Heart left ventricle (tissue), 16 donors: ENCODE results near the gene NKAIN2. TPM values are rescaled to one million over a fixed set of nuclear protein-coding genes. Genes with fewer than 3 reads are reported as not detected.

ENCODE experiments used
- ATAC-seq, 4 donors: fragments of 200-7000 bp; cut with Tn5 transposase; one replicate each; pipeline ENCODE4 v1.9.1; 2020 to 2022; ENCODE audit warnings: moderate library complexity in 4 of 4, mild to moderate bottlenecking in 3 of 4, moderate number of reproducible peaks in 1 of 4
- DNase-seq, 5 donors: peaks; one replicate each; pipeline ENCODE4 v3.0.0-alpha.2; 2020
- H3K27ac ChIP-seq, 12 donors: fragments of 200-600 bp; sonication (generic) in 4 of 12; one replicate each; pipeline versions ENCODE4 v1.5.0 to v1.8.0; 2016 to 2022; ENCODE audit warnings: mild to moderate bottlenecking in 2 of 12
- H3K27me3 ChIP-seq, 9 donors: fragments of 200-600 bp; sonication (generic) in 2 of 9; one replicate each; pipeline versions ENCODE4 v1.5.1 to v1.8.0; 2016 to 2022; ENCODE audit warnings: mild to moderate bottlenecking in 3 of 9
- H3K36me3 ChIP-seq, 9 donors: fragments of 200-600 bp; sonication (generic) in 2 of 9; one replicate each; pipeline versions ENCODE4 v1.5.0 to v1.8.0; 2018 to 2022; ENCODE audit warnings: mild to moderate bottlenecking in 2 of 9
- H3K4me1 ChIP-seq, 12 donors: fragments of 200-600 bp; sonication (generic) in 4 of 12; one replicate each; pipeline versions ENCODE4 v1.5.0 to v1.8.0; 2016 to 2022; ENCODE audit warnings: mild to moderate bottlenecking in 3 of 12
- H3K4me3 ChIP-seq, 12 donors: fragments of 200-600 bp; sonication (generic) in 4 of 12; one replicate each; pipeline versions ENCODE4 v1.5.0 to v1.8.0; 2017 to 2022; ENCODE audit warnings: mild to moderate bottlenecking in 9 of 12, moderate library complexity in 4 of 12
- H3K9me3 ChIP-seq, 12 donors: fragments of 200-600 bp; sonication (generic) in 4 of 12; one replicate each; pipeline versions ENCODE4 v1.5.0 to v1.8.0; 2016 to 2022; ENCODE audit warnings: mild to moderate bottlenecking in 1 of 12
- CTCF ChIP-seq, 12 donors: fragments of 200-600 bp; sonication (generic) in 4 of 12; IDR thresholded peaks; one replicate each; pipeline versions ENCODE4 v1.5.0 to v1.8.0; 2018 to 2022; ENCODE audit warnings: antibody characterized with exemption in 12 of 12, mild to moderate bottlenecking in 5 of 12
- POLR2A ChIP-seq, 2 donors: fragments of 450-650 bp; IDR thresholded peaks; one replicate each; pipeline ENCODE4 v1.6.1; 2017; ENCODE audit warnings: antibody characterized with exemption in 2 of 2, mild to moderate bottlenecking in 2 of 2, moderate library complexity in 2 of 2
- WGBS, 4 donors: extraction: QIAGEN DNeasy Blood & Tissue Kit in 2 of 4; methylation state at CpG; one replicate each; pipeline versions ENCODE4 v1.1.5 to v1.1.7; 2013 to 2018; 5-methylcytosine and 5-hydroxymethylcytosine counted together
- intact Hi-C, 10 donors: fragments of 100-400 bp; cut with DNase I; formaldehyde crosslinking; loops; one replicate each; pipeline versions ENCODE4 v1.11.1 to v1.14.2; 2022
- polyA plus RNA-seq, 2 donors: library from polyadenylated mRNA; stranded (reverse); fragments of 200-250 nt; gene quantifications; one replicate each; pipeline ENCODE4 v1.2.3, GENCODE V29; 2013
- total RNA-seq, 9 donors: library from RNA; depleted of rRNA in 2 of 9; stranded (reverse); fragments of >200 nt in 2 of 9; fragmentation: NEBNext Ultra II Directional in 3 of 9; extraction: Animal tissue kit (Norgen Biotek cat#: 25700) in 3 of 9; gene quantifications; one replicate each; pipeline versions ENCODE4 v1.1.0 to v1.2.4, GENCODE V29; 2016 to 2023
- donor health status: ischemic (EF 13 %, LVEDD 7.1; RV severe dilation, severe dysfunction).
- donor health status: healthy with polysubstance abuse.
- donor health status: DM: no; HTN: yes; CAD: no.
- donor health status: DM: no; HTN: no; CAD: no.
- donor health status: ischemic (EF 25% LVEDD 6.9; RV normal size, moderate dysfunction).
- donor health status: ischemic (EF 25% LVEDD 5.7; RV mildly dilated, moderate dysfunction).
- donor health status: healthy.
- donor health status: DM: yes; HTN: yes; CAD: no.
- donor health status: ischemic (EF 35%, LVEDD 5.7; RV mildly dilated, moderate dysfunction).
- donor health status: nonischemic (EF 11% LVEDD 7.7; RV severe dilation, severe dysfunction).
- donor health status: DM: yes; HTN: yes; CAD: no.
- donor health status: PGD.
- donor health status: ischemic (EF 29% LVEDD 5.4; RV normal size, mild dysfunction).
- donor health status: nonischemic (EF 23%, LVEDD 6.1; RV moderate dilation, normal function).

Gene NKAIN2
- total and polyA plus RNA-seq, 11 donors, result 0.19 to 0.83 (median 0.33) TPM; not detected in 2

DNA sequence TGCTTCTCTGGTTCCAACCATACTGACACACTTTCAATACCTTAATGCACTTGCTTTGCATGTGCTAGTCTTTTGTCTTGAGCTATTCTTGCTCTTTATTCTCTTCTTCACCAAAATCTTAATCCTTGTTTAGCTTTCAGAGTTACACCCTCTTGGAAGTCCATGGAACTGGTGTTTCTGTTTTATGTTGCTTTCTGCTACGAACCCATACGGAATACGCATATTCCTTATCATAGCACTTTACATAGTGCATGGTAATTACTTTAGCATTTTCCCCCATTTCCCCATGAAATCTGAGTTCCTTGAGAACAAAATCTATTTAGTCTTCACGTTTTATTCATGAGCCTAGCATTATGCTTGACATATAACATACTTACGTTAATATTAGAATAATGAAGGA is 270.9 kb downstream of the NKAIN2 start:
- intact Hi-C loops, result no loop called here
- Histone ChIP-seq H3K27me3 (no peaks in the 10 kb centered on the region), H3K27ac (no peak overlapping the region), H3K9me3 (peaks cover 0 to 6% (median 0%) of the 10 kb centered on the region in 12 donors), H3K4me3 (no peak overlapping the region), H3K4me1 (no peaks in the 10 kb centered on the region), H3K36me3 (no peaks in the 10 kb centered on the region)
- TF ChIP-seq POLR2A (IDR thresholded peaks at IDR 0.05), result no peak
- TF ChIP-seq CTCF (IDR thresholded peaks at IDR 0.05), result no peak
- WGBS, 4 donors, result 82 to 93% (median 91%) methylated on average over 5 of the region's 5 CpGs
- ATAC-seq (no peak), DNase-seq (no peak)

GRCh38 chr6:124076336-124077048 is 272.8 kb downstream of the NKAIN2 start:
- Histone ChIP-seq H3K9me3 (peaks cover 0 to 6% (median 0%) of the 10 kb centered on the region in 12 donors), H3K27me3 (no peaks in the 10 kb centered on the region), H3K4me3 (no peak overlapping the region), H3K4me1 (no peaks in the 10 kb centered on the region), H3K36me3 (no peaks in the 10 kb centered on the region), H3K27ac (no peak overlapping the region)
- TF ChIP-seq POLR2A (IDR thresholded peaks at IDR 0.05) (no peak), CTCF (IDR thresholded peaks at IDR 0.05) (no peak)
- WGBS, 4 donors, result 39 to 49% (median 44%) methylated on average over 5 of the region's 5 CpGs
- DNase-seq (no peak), ATAC-seq (no peak)
- intact Hi-C loops, result no loop called here

DNA sequence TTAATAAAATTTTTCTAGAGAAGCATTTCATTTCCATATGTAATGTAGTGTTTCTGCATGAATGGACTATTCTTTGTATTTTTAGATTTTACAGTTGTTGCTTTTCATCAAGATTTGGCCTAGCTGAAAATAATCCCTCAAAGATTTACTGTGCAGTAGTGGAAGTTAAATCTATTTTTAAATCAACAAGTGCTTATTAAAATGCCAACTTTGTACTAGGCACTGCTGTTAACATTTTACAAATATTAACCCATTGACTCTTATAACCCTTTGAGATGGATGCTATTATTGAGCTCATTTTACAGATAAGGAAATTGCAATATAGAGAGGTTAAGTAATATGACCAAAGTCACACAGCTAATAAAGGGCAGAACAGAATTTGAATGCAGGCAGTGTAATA is 274.5 kb downstream of the NKAIN2 start:
- intact Hi-C loops, result no loop called here

DNA sequence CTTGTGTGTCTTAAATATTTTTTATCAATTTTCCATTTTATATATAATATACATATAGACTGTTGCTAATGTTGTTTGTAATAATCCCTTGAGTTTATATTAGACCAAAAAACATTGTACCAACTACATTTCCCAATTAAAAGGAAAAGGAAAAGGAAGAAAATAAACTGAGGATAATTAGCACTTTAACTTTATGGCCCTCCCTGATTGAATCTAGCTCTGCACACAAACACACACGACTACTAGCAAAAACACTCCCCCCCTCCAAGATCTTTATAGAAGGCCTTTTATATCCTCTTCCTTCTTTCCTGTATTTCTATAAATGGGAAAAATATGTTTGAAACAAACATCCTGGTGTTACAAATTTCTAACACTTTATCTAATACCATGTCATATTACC is 276.8 kb downstream of the NKAIN2 start:
- no peak for ATAC-seq
- H3K27me3 ChIP-seq, result no peaks in the 10 kb centered on the region
- no peak for DNase-seq

More for the DNA sequence above, 274.5 kb downstream of the NKAIN2 start:
- Histone ChIP-seq H3K27me3 (no peaks in the 10 kb centered on the region), H3K4me3 (no peak overlapping the region), H3K36me3 (no peaks in the 10 kb centered on the region), H3K9me3 (no peaks in the 10 kb centered on the region), H3K4me1 (no peaks in the 10 kb centered on the region), H3K27ac (no peak overlapping the region)
- ATAC-seq, result no peak
- no peak for DNase-seq
- TF ChIP-seq CTCF (IDR thresholded peaks at IDR 0.05) (no peak), POLR2A (IDR thresholded peaks at IDR 0.05) (no peak)

More for the DNA sequence above, 276.8 kb downstream of the NKAIN2 start:
- H3K4me1 ChIP-seq, result no peaks in the 10 kb centered on the region
- H3K4me3 ChIP-seq, result no peak overlapping the region
- TF ChIP-seq POLR2A (IDR thresholded peaks at IDR 0.05), result no peak
- TF ChIP-seq CTCF (IDR thresholded peaks at IDR 0.05), result no peak
- H3K36me3 ChIP-seq, result no peaks in the 10 kb centered on the region
- H3K27ac ChIP-seq, result no peak overlapping the region
- 47 to 60% (median 50%) methylated on average over 1 of the region's 1 CpG for WGBS, 4 donors
- intact Hi-C loops, result no loop called here
- no peaks in the 10 kb centered on the region for H3K9me3 ChIP-seq
